K562 (cell line): ENCODE data around the gene LZTR1. TPM values are rescaled to one million over a fixed set of nuclear protein-coding genes. Genes with fewer than 3 reads are reported as not detected.

ENCODE experiments used
- CREB5 ChIP-seq: fragments of 250-450 bp; sonication (Bioruptor Pico); IDR thresholded peaks from 2 replicates; pipeline ENCODE4 v1.5.0; 2020; ENCODE audit warnings: mild to moderate bottlenecking
- FOXM1 ChIP-seq, 2 experiments: fragments of 450-650 bp in 1 of 2; sonication (generic) in 1 of 2; formaldehyde crosslinking in 1 of 2; IDR thresholded peaks; 2 replicates each; pipeline versions ENCODE4 v1.6.1 to v1.9.0; 2017 to 2022; ENCODE audit warnings: low read depth in 2 of 2, mild to moderate bottlenecking in 2 of 2, missing genetic modification reagents in 1 of 2, moderate library complexity in 1 of 2
- HDAC2 ChIP-seq: fragments of 450-650 bp; IDR thresholded peaks from 2 replicates; pipeline ENCODE4 v1.6.1; 2016; ENCODE audit warnings: mild to moderate bottlenecking
- HDAC3 ChIP-seq: fragments of 450-650 bp; IDR thresholded peaks from 2 replicates; pipeline ENCODE4 v1.6.1; 2018; ENCODE audit warnings: borderline replicate concordance, mild to moderate bottlenecking, moderate library complexity; ENCODE audit not compliant: partially characterized antibody
- HEY1 ChIP-seq: fragments of 250-450 bp; sonication (Bioruptor Pico); IDR thresholded peaks from 2 replicates; pipeline ENCODE4 v1.5.0; 2020; ENCODE audit warnings: mild to moderate bottlenecking, moderate library complexity, borderline replicate concordance
- HNRNPLL ChIP-seq: fragments of 200-400 bp; formaldehyde crosslinking; IDR thresholded peaks from 2 replicates; pipeline ENCODE4 v1.6.1; 2017; ENCODE audit warnings: low read length, low read depth, mild to moderate bottlenecking; ENCODE audit not compliant: poor library complexity, severe bottlenecking
- MCM3 ChIP-seq: fragments of 450-650 bp; IDR thresholded peaks from 2 replicates; pipeline ENCODE4 v1.6.1; 2016
- MTF1 ChIP-seq: fragments of 250-450 bp; sonication (Bioruptor Pico); IDR thresholded peaks from 2 replicates; pipeline ENCODE4 v1.9.0; 2021; ENCODE audit warnings: moderate library complexity, mild to moderate bottlenecking, inconsistent platforms, borderline replicate concordance
- MYBL2 ChIP-seq, 2 experiments: fragments of 450-650 bp in 1 of 2; sonication (generic) in 1 of 2; formaldehyde crosslinking in 1 of 2; IDR thresholded peaks; 2 replicates each; pipeline versions ENCODE4 v1.6.1 to v1.8.1; 2017 to 2022; ENCODE audit warnings: borderline replicate concordance in 1 of 2, inconsistent platforms in 1 of 2, low read depth in 1 of 2, mild to moderate bottlenecking in 1 of 2, missing genetic modification reagents in 1 of 2, moderate library complexity in 1 of 2
- REST ChIP-seq, 2 experiments: fragments of 450-650 bp; formaldehyde crosslinking in 1 of 2; IDR thresholded peaks; 2 replicates each; pipeline versions ENCODE4 v1.4.0 to v1.6.1; 2014 to 2020; ENCODE audit warnings: mild to moderate bottlenecking in 2 of 2, borderline replicate concordance in 1 of 2, low read depth in 1 of 2
- SRSF3 ChIP-seq: fragments of 200-400 bp; formaldehyde crosslinking; IDR thresholded peaks from 2 replicates; pipeline ENCODE4 v1.6.1; 2016; ENCODE audit warnings: mild to moderate bottlenecking, low read length, moderate library complexity; ENCODE audit not compliant: insufficient read depth
- TFE3 ChIP-seq: fragments of 450-650 bp; formaldehyde crosslinking; IDR thresholded peaks from 2 replicates; pipeline ENCODE4 v1.4.0; 2020; ENCODE audit warnings: mild to moderate bottlenecking, mixed read lengths
- ZBED1 ChIP-seq: IDR thresholded peaks from 2 replicates; pipeline ENCODE4 v1.6.1; 2014
- ZNF124 ChIP-seq: sonication (generic); formaldehyde crosslinking; IDR thresholded peaks from 2 replicates; pipeline ENCODE4 v1.8.1; 2022; ENCODE audit warnings: missing genetic modification reagents
- ZNF561 ChIP-seq: fragments of 450-650 bp; formaldehyde crosslinking; conservative IDR thresholded peaks from 2 replicates; pipeline ENCODE4 v1.4.0; 2020; ENCODE audit warnings: mild to moderate bottlenecking, moderate library complexity
- ZNF57 ChIP-seq: fragments of 450-650 bp; formaldehyde crosslinking; IDR thresholded peaks from 2 replicates; pipeline ENCODE4 v1.4.0; 2020; ENCODE audit warnings: mild to moderate bottlenecking, moderate library complexity
- polyA plus RNA-seq, 8 experiments: library from polyadenylated mRNA; depleted of rRNA in 4 of 8; stranded (reverse) in 5 of 8; unstranded in 3 of 8; fragments of >200 nt; fragmentation: Nextera tagmentation in 2 of 8; fragmentation: Illumina TruSeq in 1 of 8; extraction: Ambion mirVana in 2 of 8; extraction: Trizol in 1 of 8; gene quantifications; 2 replicates each; pipeline versions ENCODE4 v1.2.1 to v1.2.3, GENCODE V29; 2011 to 2014; ENCODE audit warnings: inconsistent platforms in 1 of 8, missing spikeins in 1 of 8
- total RNA-seq, 7 experiments: library from RNA; depleted of rRNA in 6 of 7; stranded (reverse); fragments of >200 nt in 6 of 7; fragmentation: Illumina TruSeq in 2 of 7; extraction: Trizol in 2 of 7; gene quantifications; 2 replicates each; pipeline versions ENCODE4 v1.2.1 to v1.2.3, GENCODE V29; 2011 to 2021; ENCODE audit warnings: low replicate concordance in 1 of 7

LZTR1 gene
- total and polyA plus RNA-seq, 9 of the 15 experiments (the other 6 are each of a cell fraction or from before 2014, with no cell fraction given): 2.2 to 135 (median 63.0) TPM

GRCh38 chr22:20974336-20974955, 7.7 kb upstream of the LZTR1 start (continued):
- TF ChIP-seq HDAC3 (no peak), HDAC2 (no peak), ZNF124 (no peak), MCM3 (peak; percentile 90), ZNF57 (no peak), MYBL2 (IDR thresholded peaks at IDR 0.05; ENCODE audit: low read depth) (no peak), MYBL2 (CRISPR knock-in tag; IDR thresholded peaks at IDR 0.05; ENCODE audit: borderline replicate concordance) (no peak), SRSF3 (no peak), MTF1 (no peak), ZBED1 (no peak), FOXM1 (IDR thresholded peaks at IDR 0.05; ENCODE audit: low read depth) (no peak), FOXM1 (CRISPR knock-in tag; IDR thresholded peaks at IDR 0.05; ENCODE audit: low read depth) (no peak), REST (IDR thresholded peaks at IDR 0.05; ENCODE audit: borderline replicate concordance) (no peak), REST (CRISPR knock-in tag; IDR thresholded peaks at IDR 0.05; ENCODE audit: low read depth) (peak; percentile 80; the same call in 1 of the 2 replicates), CREB5 (CRISPR knock-in tag) (no peak), ZNF561 (no peak), HEY1 (CRISPR knock-in tag) (no peak), HNRNPLL (no peak), TFE3 (CRISPR knock-in tag) (no peak)
